ENCODE measurements around the gene ELMOD3.
"Not testable (repeated sequence)": the region's sequence is repeated elsewhere in the genome, so short reads cannot be mapped to it uniquely, and the experiment has no call there.

The ELMOD3 gene

GRCh38 chr2:85377083-85377482 lies 22.5 kb downstream of the ELMOD3 start:
- no peak for DNase-seq

- no peak for DNase-seq
Measured at GRCh38 chr2:85378257-85378656, 23.7 kb downstream of the ELMOD3 start.

DNA sequence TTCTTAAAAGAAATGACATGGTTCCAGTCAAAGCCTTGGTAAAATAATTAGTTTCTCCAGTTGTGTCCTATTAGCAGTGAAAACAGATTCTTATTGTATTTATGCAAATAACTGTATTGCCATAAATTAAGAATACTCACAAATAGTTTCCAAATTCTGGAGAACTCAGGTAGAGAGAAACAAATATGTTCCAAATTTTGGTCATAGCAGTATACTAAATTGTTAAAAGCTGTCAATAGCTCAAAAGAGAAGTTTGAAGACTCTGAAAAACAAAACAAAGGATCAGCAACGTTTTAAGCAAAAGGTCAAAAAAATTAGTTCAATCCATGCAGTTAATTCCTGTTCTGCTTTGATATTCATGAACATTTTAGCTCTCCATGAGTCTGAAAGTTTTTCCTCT lies 25.5 kb downstream of the ELMOD3 start:
- DNase-seq: no peak

DNA sequence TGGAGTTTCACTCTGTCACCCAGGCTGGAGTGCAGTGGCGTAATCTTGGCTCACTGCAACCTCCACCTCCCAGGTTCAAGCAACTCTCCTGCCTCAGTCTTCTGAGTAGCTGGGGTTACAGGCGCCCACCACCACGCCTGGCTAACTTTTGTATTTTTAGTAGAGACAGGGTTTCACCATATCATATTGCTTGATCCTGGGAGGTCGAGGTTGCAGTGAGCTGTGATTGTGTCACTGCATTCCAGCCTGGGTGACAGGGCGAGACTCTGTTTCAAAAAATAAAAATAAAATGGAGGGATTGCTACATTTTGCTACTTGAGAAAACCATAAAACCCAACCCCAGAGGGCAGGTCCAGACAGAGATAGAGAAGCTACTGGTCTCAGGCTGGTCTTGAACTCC lies 28.6 kb downstream of the ELMOD3 start:
- not testable (repeated sequence) for DNase-seq

- DNase-seq: no peak
Measured at GRCh38 chr2:85383850-85384249, 29.3 kb downstream of the ELMOD3 start.

GRCh38 chr2:85385746-85386145 lies 31.2 kb downstream of the ELMOD3 start:
- no peak for DNase-seq

DNA sequence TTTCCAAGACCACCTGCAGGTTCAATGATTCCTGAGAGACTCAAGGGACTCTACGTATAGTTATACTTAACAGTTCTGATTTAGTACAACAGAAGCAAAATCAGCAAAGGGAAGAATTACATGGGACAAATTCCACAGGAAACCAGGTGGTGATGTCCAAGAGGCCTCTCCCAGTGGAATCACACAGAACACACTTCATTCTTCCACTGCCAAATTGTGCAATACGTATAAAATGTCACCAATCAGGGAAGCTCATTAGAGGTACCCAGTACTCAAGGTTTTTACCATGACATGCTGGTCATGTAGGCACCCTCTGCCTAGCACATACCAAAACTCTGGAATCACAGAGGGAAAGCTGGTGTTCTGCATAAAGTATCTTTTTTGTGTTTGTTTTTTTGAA lies 33.2 kb downstream of the ELMOD3 start:
- no peak for DNase-seq

GRCh38 chr2:85388878-85389538 lies 34.4 kb downstream of the ELMOD3 start:
- no peak for DNase-seq

DNA sequence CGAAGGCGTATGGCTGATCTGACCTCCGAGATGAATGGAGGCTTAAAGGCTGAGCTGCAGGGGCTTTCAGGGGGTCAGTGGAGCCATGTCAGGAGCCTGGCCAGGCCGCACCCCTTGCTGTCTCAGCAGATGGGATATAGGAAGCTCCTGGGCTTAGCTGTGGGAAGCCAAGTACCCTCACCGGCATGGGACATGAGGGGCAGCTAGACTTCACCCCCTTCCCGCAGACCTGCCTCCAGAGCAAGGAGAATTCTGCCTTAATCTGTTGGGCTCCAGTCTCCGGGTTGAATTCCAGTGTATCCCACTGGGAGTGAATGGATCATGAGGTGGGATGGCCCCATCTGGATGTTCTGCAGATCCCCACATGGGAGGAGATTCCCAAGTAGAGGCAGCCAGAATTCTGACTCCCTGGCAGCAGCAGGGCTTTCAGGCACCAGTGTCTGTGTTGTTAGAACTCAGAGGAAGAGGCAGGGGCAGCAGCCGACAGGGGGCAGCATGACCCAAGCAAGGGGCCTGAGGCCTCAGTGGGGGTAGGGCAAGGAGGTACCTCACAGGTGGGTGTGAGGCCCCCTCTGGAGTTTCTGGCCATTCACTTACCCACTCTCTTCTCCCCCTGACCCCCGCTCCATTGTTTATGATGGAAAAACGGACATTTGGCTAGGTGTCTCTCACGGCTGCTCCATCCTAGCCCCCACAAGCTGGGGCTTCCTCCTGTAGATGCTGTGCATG lies 36.5 kb downstream of the ELMOD3 start:
- peak; percentile 62 for DNase-seq

GRCh38 chr2:85393836-85394235 lies 39.3 kb downstream of the ELMOD3 start:
- no peak for DNase-seq

DNA sequence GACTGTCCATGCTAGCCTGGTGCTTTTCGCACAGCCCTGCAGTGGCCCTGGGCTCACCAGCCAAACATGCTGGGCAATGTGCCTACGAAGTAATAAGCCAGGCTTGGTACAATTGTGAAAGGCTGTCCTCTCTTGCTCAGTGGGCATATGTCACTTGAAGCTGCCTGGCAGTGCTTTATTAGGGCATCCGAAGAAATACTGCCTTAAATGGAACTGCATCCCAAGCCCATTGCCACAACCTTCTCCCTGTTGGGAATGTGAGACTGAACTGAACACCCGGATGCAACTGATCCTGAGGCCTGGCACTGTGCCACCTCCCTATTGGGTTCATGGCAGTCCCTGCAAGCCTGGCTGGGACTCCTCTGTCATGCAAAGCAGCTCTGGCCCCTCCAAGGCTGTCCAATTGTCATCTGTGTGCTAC lies 39.7 kb downstream of the ELMOD3 start:
- no peak for DNase-seq

GRCh38 chr2:85394976-85395375 lies 40.4 kb downstream of the ELMOD3 start:
- no peak for DNase-seq

DNA sequence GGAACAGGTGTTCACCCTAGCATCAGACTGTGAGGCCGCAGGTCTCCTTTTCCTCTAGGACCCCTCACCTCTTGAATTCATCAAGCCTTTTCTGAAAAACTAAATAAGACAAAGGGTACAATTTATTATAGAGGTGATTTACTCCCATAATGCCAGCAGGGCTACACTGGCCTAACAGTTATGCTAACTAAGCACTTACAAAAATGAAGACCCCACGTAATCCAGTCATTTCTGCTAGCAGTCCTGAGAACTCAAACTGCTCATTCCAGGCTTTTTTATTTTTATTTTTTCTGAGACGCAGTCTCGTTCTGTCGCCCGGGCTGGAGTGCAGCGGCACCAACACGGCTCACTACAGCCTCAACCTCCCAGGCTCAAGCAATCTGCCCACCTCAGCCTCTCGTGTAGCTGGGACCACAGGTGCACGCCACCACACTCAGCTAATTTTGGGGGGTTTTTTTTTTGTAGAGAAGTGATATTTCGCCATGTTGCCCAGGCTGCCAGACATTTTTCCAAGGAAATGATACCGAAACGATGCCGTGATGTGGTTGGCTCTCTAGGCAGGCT lies 41.4 kb downstream of the ELMOD3 start:
- no peak for DNase-seq

GRCh38 chr2:85396531-85397470 lies 42.2 kb downstream of the ELMOD3 start:
- peak; percentile 4 for DNase-seq

DNA sequence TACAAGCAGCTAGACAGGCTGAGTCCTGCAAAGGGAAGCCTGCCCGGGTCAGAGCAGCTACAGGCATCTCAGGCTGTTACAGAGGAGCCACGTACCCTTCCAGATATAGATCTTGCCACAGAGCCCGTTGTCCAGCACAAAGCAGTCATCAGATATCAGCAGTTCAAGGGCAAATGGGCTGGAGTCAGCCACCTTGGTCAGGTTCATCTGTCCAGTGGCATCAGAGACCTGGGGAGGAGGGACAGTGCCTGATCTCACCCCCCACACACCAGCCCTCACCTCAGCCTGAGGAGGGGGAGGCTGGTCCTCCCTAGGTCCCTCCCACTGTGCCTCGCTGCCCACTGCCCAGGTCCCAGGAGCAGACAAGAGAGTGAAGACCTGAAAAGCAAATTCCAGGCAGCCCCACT lies 43.4 kb downstream of the ELMOD3 start:
- no peak for DNase-seq

DNA sequence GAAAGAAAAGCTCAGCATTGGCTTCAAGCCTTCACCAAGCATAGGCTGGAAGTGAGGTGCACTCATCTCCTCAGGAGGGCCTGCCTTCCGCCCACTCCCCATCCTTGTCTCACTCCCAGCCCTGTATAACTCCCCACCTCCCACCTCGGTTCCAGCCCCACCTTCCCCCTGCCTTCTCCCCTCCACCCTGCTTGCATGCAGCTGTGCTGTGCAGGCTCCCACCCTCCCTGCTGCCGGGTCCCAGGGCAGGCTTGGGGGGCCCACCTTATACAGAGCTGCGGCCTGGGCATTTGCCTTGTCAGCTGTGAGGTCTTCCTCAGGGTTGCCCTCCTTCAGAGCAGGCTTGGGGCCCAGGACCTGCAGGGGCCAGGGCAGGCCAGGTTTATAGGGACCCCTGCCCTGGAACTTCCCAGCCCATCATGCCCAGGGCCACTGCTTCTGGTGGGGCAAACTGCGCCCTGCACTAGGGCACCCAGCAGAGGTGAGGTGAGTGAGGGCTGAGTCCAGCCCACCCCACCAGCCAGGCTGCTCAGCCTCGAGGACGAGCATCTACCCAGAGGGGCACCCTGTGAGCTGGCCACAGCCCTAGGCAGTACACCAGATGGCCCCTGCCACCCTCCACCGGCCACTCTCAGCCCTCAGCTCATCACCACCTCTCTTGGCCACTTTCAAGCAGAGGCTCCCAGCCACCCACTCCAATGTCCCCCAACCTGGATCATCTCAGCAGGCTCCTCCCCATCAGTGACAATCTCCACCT lies 44.0 kb downstream of the ELMOD3 start:
- DNase-seq: no peak

DNA sequence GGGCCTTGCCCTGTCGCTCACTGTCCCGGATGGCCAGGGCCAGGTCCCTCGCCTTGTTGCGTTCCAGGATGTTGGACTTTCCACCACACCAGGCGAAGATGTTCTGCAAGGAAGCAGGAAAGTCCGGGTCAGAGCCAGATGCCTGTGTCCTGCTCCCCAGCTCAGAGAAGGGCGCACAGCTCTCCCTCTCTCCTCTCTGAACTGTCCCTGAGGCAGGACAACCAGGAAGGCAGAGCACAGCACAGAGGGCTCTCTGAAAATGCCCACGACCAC lies 44.5 kb downstream of the ELMOD3 start:
- no peak for DNase-seq

DNA sequence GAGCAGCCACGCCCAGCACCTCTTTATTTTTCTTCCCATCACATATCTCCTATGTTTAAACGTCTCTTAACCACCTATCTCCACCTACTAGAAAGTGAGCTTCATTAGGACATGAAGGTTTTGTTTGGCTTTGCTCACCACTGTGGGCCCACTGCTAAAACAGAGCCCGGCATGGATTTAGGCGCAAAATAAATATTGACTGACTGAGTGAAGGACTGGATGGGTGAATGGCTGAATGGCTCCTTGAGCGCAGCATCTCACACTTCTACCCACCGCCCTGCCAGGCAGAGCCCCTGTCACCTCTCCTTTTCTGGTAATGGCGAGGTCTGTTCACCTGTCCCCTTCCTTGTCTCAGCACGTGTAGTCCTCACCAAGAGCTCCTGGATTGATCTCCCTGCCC lies 45.5 kb downstream of the ELMOD3 start:
- no peak for DNase-seq

DNA sequence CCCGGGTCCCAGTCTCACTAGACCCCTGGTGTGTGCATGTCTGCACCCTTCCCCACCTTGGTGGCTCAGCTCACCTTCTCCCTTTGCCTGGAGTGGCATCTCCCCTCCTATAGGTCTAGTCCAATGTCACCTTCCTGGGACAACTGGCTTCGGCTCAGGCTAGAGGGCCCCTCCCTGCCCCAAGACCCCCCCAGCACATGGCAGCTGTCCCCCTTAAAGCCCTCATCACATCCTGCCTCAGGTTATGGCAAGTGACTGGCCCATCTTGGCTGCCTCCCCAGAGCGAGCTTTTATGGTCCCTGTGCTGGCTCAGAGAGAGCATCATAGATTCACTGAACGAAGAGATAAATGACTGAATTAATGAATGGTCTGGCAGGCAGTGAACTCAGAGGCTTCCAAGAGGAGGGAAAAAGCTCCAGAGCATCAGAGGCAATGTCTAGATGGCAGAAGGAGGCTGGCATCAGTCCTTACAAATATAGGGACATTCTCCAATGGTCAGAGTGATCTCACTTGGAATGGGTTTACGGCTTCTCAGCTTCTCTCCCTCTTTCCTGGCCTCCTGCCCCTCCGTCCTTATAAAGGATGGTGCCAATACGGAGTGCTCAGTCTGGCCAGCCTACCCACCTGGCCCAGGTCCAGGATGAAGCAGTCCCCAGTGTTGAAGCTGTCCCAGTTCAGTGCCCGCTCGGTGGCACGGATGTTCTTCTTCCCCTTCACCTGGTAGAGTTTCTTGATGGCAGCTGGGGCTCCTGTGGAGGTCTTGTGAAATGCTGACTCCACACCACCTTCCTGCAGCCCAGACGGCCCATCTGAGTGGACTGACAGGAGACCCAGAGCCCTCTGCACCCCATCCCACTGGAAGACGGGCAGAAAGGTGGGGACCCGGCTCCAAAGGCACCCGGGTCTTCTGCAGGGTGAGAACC lies 46.2 kb downstream of the ELMOD3 start:
- no peak for DNase-seq

DNA sequence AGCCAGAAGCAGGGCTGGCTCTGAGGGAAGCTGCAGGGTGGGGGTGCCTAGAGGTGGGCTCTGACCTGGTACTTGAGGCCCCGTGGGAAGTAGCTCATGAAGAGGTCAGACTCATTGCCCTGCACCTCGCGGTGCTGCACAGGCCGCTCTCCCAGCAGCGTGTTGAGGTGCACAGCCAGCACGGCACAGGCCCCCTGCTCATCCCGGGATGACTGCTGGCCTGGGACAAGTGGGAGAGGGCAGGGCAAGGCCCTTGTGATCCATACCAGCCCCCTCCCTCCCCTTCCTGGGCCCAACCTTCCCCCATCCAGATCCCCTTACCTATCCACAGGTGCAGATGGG lies 46.9 kb downstream of the ELMOD3 start:
- no peak for DNase-seq

- peak; percentile 17 for DNase-seq
Measured at GRCh38 chr2:85401844-85402243, 47.3 kb downstream of the ELMOD3 start.

Data from OCI-M1 (cell line).